Stimulated activated CD8-positive, alpha-beta memory T cell treated with anti-CD3 and anti-CD28 coated beads, Interleukin-7, amount 100 ng/mL, for 1 hour (primary cell): ENCODE results near the gene HYLS1.
"Not testable (repeated sequence)": the region's sequence is repeated elsewhere in the genome, so short reads cannot be mapped to it uniquely, and the experiment has no call there.

Experiments used
- DNase-seq, 2 donors: peaks; one replicate each; pipeline ENCODE4 v3.0.0-alpha.2; 2020; ENCODE audit warnings: low read depth in 2 of 2

The HYLS1 gene

GRCh38 chr11:125902927-125903710, 15.7 kb downstream of the HYLS1 start, which contains the start of gene PUS3:
PUS3 (minus strand) TSS chr11:125903206; CDS start chr11:125896284, 6,922 bp downstream.
- peak; percentile 71 to 75 for DNase-seq

- DNase-seq: no peak
Observed at GRCh38 chr11:125903711-125904659, 16.5 kb downstream of the HYLS1 start, which contains the start of gene DDX25. DDX25 (plus strand) TSS chr11:125904508; CDS start chr11:125904518, 10 bp downstream.

- DNase-seq: no peak
Observed at GRCh38 chr11:125904678-125905077, 17.2 kb downstream of the HYLS1 start.

GRCh38 chr11:125910226-125910849, 22.9 kb downstream of the HYLS1 start:
- no peak for DNase-seq

- not testable (repeated sequence) for DNase-seq
Observed at GRCh38 chr11:125914601-125915000, 27.1 kb downstream of the HYLS1 start.

GRCh38 chr11:125916683-125917347, 29.3 kb downstream of the HYLS1 start:
- no peak for DNase-seq

- no peak for DNase-seq
Observed at GRCh38 chr11:125918140-125918840, 30.8 kb downstream of the HYLS1 start.

GRCh38 chr11:125921042-125921441, 33.6 kb downstream of the HYLS1 start:
- DNase-seq: no peak

GRCh38 chr11:125922156-125922555, 34.7 kb downstream of the HYLS1 start:
- no peak for DNase-seq

GRCh38 chr11:125923012-125923579, 35.6 kb downstream of the HYLS1 start:
- no peak for DNase-seq

GRCh38 chr11:125923633-125924032, 36.2 kb downstream of the HYLS1 start:
- no peak for DNase-seq

- DNase-seq: no peak
Observed at GRCh38 chr11:125924384-125925007, 37.0 kb downstream of the HYLS1 start.

- no peak for DNase-seq
Observed at GRCh38 chr11:125925247-125925740, 37.8 kb downstream of the HYLS1 start.

- DNase-seq: no peak
Observed at GRCh38 chr11:125925804-125926203, 38.3 kb downstream of the HYLS1 start.

GRCh38 chr11:125926682-125927081, 39.2 kb downstream of the HYLS1 start:
- no peak for DNase-seq

GRCh38 chr11:125929445-125930075, 42.1 kb downstream of the HYLS1 start:
- no peak for DNase-seq

GRCh38 chr11:125930076-125930450, 42.6 kb downstream of the HYLS1 start:
- no peak for DNase-seq

GRCh38 chr11:125931116-125931515, 43.6 kb downstream of the HYLS1 start:
- DNase-seq: no peak

- DNase-seq: no peak
Observed at GRCh38 chr11:125931668-125932067, 44.2 kb downstream of the HYLS1 start.
